T-helper 2 cell (primary cell): ENCODE results near the gene ZBTB7B.

Experiments used
- DNase-seq, 5 experiments: peaks; one replicate each; pipeline versions ENCODE4 v3.0.0 to v3.0.0-alpha.2; 2012 to 2022
- total RNA-seq, 2 donors: gene quantifications; one replicate each; lab custom pipeline; 2026; lab: John Stamatoyannopoulos, UW

The ZBTB7B gene
- total RNA-seq: 48.6 to 67.7 reads per million in 2 donors

GRCh38 chr1:155002464-155003226 lies at the start of gene ZBTB7B:
ZBTB7B (plus strand) TSS chr1:155002802; CDS start chr1:155014661, 11,859 bp downstream.
- DNase-seq: no peak

GRCh38 chr1:154953611-154954038 lies 49.0 kb upstream of the ZBTB7B start:
- no peak for DNase-seq

GRCh38 chr1:154954541-154954940 lies 48.1 kb upstream of the ZBTB7B start:
- DNase-seq: no peak

- DNase-seq: peak; percentile 69 to 99 (median 93)
These were observed 47.4 kb upstream of the ZBTB7B start for GRCh38 chr1:154955039-154955717.

- DNase-seq: peak in 4 of 5 experiments; percentile 67 to 92 (median 78)
These were observed 46.7 kb upstream of the ZBTB7B start, which contains the start of gene PBXIP1 for GRCh38 chr1:154955718-154956543. PBXIP1 (minus strand) TSS chr1:154956099; CDS start chr1:154953721, 2,378 bp downstream.

GRCh38 chr1:154956544-154956941 lies 46.1 kb upstream of the ZBTB7B start:
- DNase-seq: no peak

GRCh38 chr1:154957091-154957657 lies 45.4 kb upstream of the ZBTB7B start:
- DNase-seq: no peak

- DNase-seq: no peak
These were observed 44.6 kb upstream of the ZBTB7B start for GRCh38 chr1:154958036-154958435.

GRCh38 chr1:154958681-154959425 lies 43.7 kb upstream of the ZBTB7B start:
- no peak for DNase-seq

GRCh38 chr1:154959426-154959780 lies 43.2 kb upstream of the ZBTB7B start:
- DNase-seq: no peak

GRCh38 chr1:154960446-154961136 lies 42.0 kb upstream of the ZBTB7B start:
- DNase-seq: no peak

- peak; percentile 66 to 87 (median 77) for DNase-seq
These were observed 41.1 kb upstream of the ZBTB7B start, which contains the start of gene PYGO2 for GRCh38 chr1:154961207-154962155. PYGO2 (minus strand) TSS chr1:154961782; CDS start chr1:154961576, 206 bp downstream.

GRCh38 chr1:154962156-154962749 lies 40.3 kb upstream of the ZBTB7B start:
- DNase-seq: peak in 1 of 5 experiments; percentile 57

GRCh38 chr1:154962795-154963330 lies 39.7 kb upstream of the ZBTB7B start:
- no peak for DNase-seq

- DNase-seq: no peak
These were observed 39.0 kb upstream of the ZBTB7B start for GRCh38 chr1:154963643-154964042.

- no peak for DNase-seq
These were observed 38.2 kb upstream of the ZBTB7B start for GRCh38 chr1:154964359-154964758.

GRCh38 chr1:154966111-154966510 lies 36.5 kb upstream of the ZBTB7B start:
- no peak for DNase-seq

GRCh38 chr1:154967331-154967950 lies 35.2 kb upstream of the ZBTB7B start:
- DNase-seq: no peak

GRCh38 chr1:154968731-154969130 lies 33.9 kb upstream of the ZBTB7B start:
- no peak for DNase-seq
